ENCODE results near the gene KRTAP12-4.

KRTAP12-4 gene

GRCh38 chr21:44616591-44616926, 37.9 kb downstream of the KRTAP12-4 start:
- DNase-seq (ENCODE audit: low read depth): no peak
- H3K4me3 ChIP-seq (replicated peaks; ENCODE audit: low read depth, low read length): no peak overlapping the region
- no peak for TF ChIP-seq CTCF (IDR thresholded peaks at IDR 0.05; ENCODE audit: low read length, missing control alignments)

DNA sequence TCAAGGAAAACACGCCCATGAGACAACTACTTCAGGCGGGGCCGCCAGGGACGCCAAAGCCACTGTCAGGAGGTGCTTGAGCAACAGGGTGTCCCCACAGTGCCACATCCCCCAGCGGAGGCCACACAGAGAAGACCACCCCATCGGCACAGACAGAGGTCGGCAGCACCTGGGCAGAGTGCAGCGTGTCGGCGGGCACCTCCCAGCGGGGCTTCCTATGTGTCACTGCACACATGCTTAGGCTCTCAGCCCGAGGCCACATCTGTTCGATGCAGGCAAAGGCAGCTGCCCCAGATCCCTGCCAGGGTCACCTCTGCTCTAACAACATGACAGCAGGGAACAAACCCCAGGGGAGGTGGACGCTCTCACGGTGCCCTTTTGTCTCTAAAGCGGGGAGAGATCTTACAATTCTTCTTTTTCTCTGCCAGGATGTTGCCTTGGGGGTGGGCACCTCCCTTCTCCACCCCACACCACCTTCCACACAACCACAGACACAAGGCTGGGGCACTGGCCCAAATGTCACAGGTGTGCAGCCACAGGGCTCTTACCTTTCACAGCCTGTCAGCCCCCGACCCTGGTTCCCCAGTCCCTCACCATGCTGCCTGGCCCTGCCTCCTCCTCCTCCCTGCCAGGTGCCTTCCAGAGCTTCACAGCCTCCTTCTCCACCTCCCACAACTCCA, 38.4 kb downstream of the KRTAP12-4 start:
- DNase-seq (ENCODE audit: low read depth): no peak
- no peak overlapping the region for H3K4me3 ChIP-seq (replicated peaks; ENCODE audit: low read depth, low read length)
- TF ChIP-seq CTCF (IDR thresholded peaks at IDR 0.05; ENCODE audit: low read length, missing control alignments): no peak

- no peak for DNase-seq (ENCODE audit: low read depth)
- no peak overlapping the region for H3K4me3 ChIP-seq (replicated peaks; ENCODE audit: low read depth, low read length)
- no peak for TF ChIP-seq CTCF (IDR thresholded peaks at IDR 0.05; ENCODE audit: low read length, missing control alignments)
These were observed 39.0 kb downstream of the KRTAP12-4 start for GRCh38 chr21:44615466-44615865.

GRCh38 chr21:44614961-44615391, 39.5 kb downstream of the KRTAP12-4 start:
- no peak for DNase-seq (ENCODE audit: low read depth)
- no peak overlapping the region for H3K4me3 ChIP-seq (replicated peaks; ENCODE audit: low read depth, low read length)
- no peak for TF ChIP-seq CTCF (IDR thresholded peaks at IDR 0.05; ENCODE audit: low read length, missing control alignments)

GRCh38 chr21:44614161-44614631, 40.3 kb downstream of the KRTAP12-4 start:
- no peak for DNase-seq (ENCODE audit: low read depth)
- TF ChIP-seq CTCF (IDR thresholded peaks at IDR 0.05; ENCODE audit: low read length, missing control alignments): no peak
- H3K4me3 ChIP-seq (replicated peaks; ENCODE audit: low read depth, low read length): no peak overlapping the region

DNA sequence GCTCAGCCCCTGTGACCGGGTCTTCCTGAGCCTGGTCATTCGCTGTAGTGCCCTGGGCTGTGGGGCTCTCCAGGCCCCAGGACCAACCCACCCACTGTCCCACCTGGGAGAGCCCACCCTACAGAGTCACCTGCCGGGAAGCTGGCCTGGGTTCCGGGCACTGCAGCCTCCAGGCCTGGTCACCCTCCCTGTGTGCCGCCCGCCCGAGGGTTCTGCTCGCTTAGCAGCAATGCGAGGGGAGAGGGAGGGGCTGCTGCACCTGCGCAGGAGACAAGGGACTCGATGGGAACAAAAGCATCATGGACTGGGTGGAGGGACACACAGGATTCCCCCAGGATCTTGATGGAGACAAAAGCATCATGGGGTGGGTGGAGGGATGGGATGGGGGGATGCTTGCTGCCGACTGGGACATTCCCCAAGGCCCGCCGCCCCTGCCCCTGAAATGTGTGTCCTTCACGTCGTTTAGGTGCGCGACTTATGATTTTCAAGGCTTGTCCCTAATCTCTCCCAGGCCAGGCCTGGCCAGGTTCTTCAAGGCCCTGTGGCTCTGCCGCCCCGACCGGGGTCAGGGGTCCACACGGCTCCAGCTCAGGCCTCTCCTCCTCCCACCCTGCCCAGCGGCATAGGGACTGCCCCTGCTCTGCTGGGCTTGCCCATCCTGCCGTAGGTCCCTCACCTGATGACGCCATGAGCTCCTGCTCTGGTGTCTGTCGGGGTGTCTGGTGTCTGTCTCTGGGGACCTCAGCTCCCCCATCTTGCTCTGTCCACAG, 40.9 kb downstream of the KRTAP12-4 start:
- H3K4me3 ChIP-seq (replicated peaks; ENCODE audit: low read depth, low read length): no peak overlapping the region
- DNase-seq (ENCODE audit: low read depth): no peak
- TF ChIP-seq CTCF (IDR thresholded peaks at IDR 0.05; ENCODE audit: low read length, missing control alignments): no peak

Data from fibroblast of pulmonary artery (primary cell).